Thoracic aorta (tissue), 2 donors: ENCODE measurements around the gene ICAM4. TPM values are rescaled to one million over a fixed set of nuclear protein-coding genes. Genes with fewer than 3 reads are reported as not detected.
A peak's percentile ranks its signal among the peaks of the same experiment; 100 is the strongest.
"Not testable (repeated sequence)": the region's sequence is repeated elsewhere in the genome, so short reads cannot be mapped to it uniquely, and the experiment has no call there.

Experiments used
- ATAC-seq: fragments of 150-250 bp; one replicate; pipeline ENCODE4 v1.8.0; 2017; ENCODE audit warnings: low read depth; ENCODE audit not compliant: insufficient number of reproducible peaks, low FRiP score
- DNase-seq: peaks from one replicate; pipeline ENCODE4 v3.0.0-alpha.2; 2020; ENCODE audit warnings: low spot score
- H3K27ac ChIP-seq, 2 donors: fragments of 200-600 bp; sonication (generic); 1 replicate in 1 of 2; 2 replicates in 1 of 2; pipeline ENCODE4 v1.5.1; 2016; ENCODE audit warnings: mild to moderate bottlenecking in 2 of 2, moderate library complexity in 2 of 2
- H3K27me3 ChIP-seq: fragments of 200-600 bp; sonication (generic); replicated peaks from 2 replicates; pipeline ENCODE4 v1.6.0; 2016; ENCODE audit warnings: mild to moderate bottlenecking; ENCODE audit not compliant: insufficient read depth
- H3K36me3 ChIP-seq: fragments of 200-600 bp; sonication (generic); one replicate; pipeline ENCODE4 v1.5.1; 2016
- H3K4me1 ChIP-seq, 2 donors: fragments of 200-600 bp; sonication (generic); 1 replicate in 1 of 2; 2 replicates in 1 of 2; pipeline versions ENCODE4 v1.5.1 to v1.6.0; 2016; ENCODE audit warnings: low read depth in 2 of 2, mild to moderate bottlenecking in 1 of 2; ENCODE audit not compliant: control insufficient read depth in 1 of 2
- H3K4me3 ChIP-seq: fragments of 200-600 bp; sonication (generic); 2 replicates; pipeline ENCODE4 v1.5.1; 2016; ENCODE audit warnings: mild to moderate bottlenecking
- H3K9me3 ChIP-seq: fragments of 200-600 bp; sonication (generic); 2 replicates; pipeline ENCODE4 v1.5.1; 2016
- CTCF ChIP-seq: fragments of 200-600 bp; sonication (generic); IDR thresholded peaks from one replicate; pipeline ENCODE4 v1.5.1; 2019; ENCODE audit warnings: antibody characterized with exemption
- total RNA-seq, 2 donors: library from RNA; depleted of rRNA; stranded (reverse); fragments of >200 nt; gene quantifications; one replicate each; pipeline versions ENCODE4 v1.1.0 to v1.2.3, GENCODE V29; 2016

The ICAM4 gene
- 1 to 10 TPM in 1 of 2 donors, under 1 TPM in 1; 0.95 to 2.0 TPM for total RNA-seq

- ATAC-seq (no peak), DNase-seq (no peak)
- Histone ChIP-seq H3K27me3 (peaks cover 11% of the 10 kb centered on the region), H3K4me1 (peaks cover 42 to 53% of the 10 kb centered on the region in 2 donors), H3K27ac (no peak within 1 kb of the TSS), H3K4me3 (peak within 1 kb of the TSS; percentile 23), H3K9me3 (no peaks in the 10 kb centered on the region), H3K36me3 (peaks cover 5% of the 10 kb centered on the region)
- no peak for TF ChIP-seq CTCF
Observed at GRCh38 chr19:10286803-10287737, at the start of gene ICAM4. TSS of gene ICAM4 (plus strand) at chr19:10286955. CDS start at chr19:10287013, 58 bp downstream.

GRCh38 chr19:10237702-10238101 is 49.1 kb upstream of the ICAM4 start:
- H3K9me3 ChIP-seq: no peaks in the 10 kb centered on the region
- no peak for TF ChIP-seq CTCF
- no peaks in the 10 kb centered on the region for H3K36me3 ChIP-seq
- no peak overlapping the region for H3K4me3 ChIP-seq
- ATAC-seq (no peak), DNase-seq (no peak)
- no peak overlapping the region for H3K27ac ChIP-seq
- peaks cover 0 to 6% of the 10 kb centered on the region in 2 donors for H3K4me1 ChIP-seq
- no peaks in the 10 kb centered on the region for H3K27me3 ChIP-seq

GRCh38 chr19:10238172-10238783 is 48.5 kb upstream of the ICAM4 start:
- Histone ChIP-seq H3K4me1 (peaks cover 0 to 6% of the 10 kb centered on the region in 2 donors), H3K27ac (no peak overlapping the region), H3K27me3 (no peaks in the 10 kb centered on the region), H3K4me3 (no peak overlapping the region), H3K36me3 (no peaks in the 10 kb centered on the region), H3K9me3 (no peaks in the 10 kb centered on the region)
- DNase-seq: no peak
- no peak for ATAC-seq
- TF ChIP-seq CTCF: no peak

GRCh38 chr19:10241826-10242449 is 44.8 kb upstream of the ICAM4 start:
- H3K4me3 ChIP-seq, DNase-seq, H3K27ac ChIP-seq, H3K9me3 ChIP-seq, ATAC-seq, H3K4me1 ChIP-seq, H3K36me3 ChIP-seq, H3K27me3 ChIP-seq: not testable (repeated sequence)

- no peaks in the 10 kb centered on the region for H3K4me1 ChIP-seq
- ATAC-seq: no peak
Observed at GRCh38 chr19:10243606-10244005, 43.1 kb upstream of the ICAM4 start.

More at GRCh38 chr19:10243606-10244005, 43.1 kb upstream of the ICAM4 start:
- TF ChIP-seq CTCF: no peak
- no peak overlapping the region for H3K27ac ChIP-seq
- H3K9me3 ChIP-seq: no peaks in the 10 kb centered on the region
- DNase-seq: no peak
- no peaks in the 10 kb centered on the region for H3K36me3 ChIP-seq
- no peaks in the 10 kb centered on the region for H3K27me3 ChIP-seq
- no peak overlapping the region for H3K4me3 ChIP-seq
